Activated T-helper 1 cell treated with anti-CD3 and anti-CD28 coated beads, Interleukin-12 subunit alpha, Interleukin-12 subunit beta, Interleukin-2, Interleukin-4 antibody, amounts not matched to agents 30 ng/mL and 10 ng/mL and 1 ng/mL, durations not matched to agents 14 hours and 24 hours and 36 hours (primary cell): Measurements from ENCODE around the gene PIK3C2G. TPM values are rescaled to one million over a fixed set of nuclear protein-coding genes. Genes with fewer than 3 reads are reported as not detected.

ENCODE experiments used
- DNase-seq: peaks from one replicate; pipeline ENCODE4 v3.0.0; 2021; ENCODE audit warnings: low spot score
- H3K27ac Mint-ChIP-seq: one replicate; pipeline ENCODE4 v1.8.0; 2021; ENCODE audit warnings: mild to moderate bottlenecking, mixed read lengths
- H3K27me3 Mint-ChIP-seq: one replicate; pipeline ENCODE4 v1.8.0; 2022; ENCODE audit warnings: mild to moderate bottlenecking, moderate library complexity, mixed read lengths; ENCODE audit not compliant: insufficient read depth
- H3K36me3 Mint-ChIP-seq: one replicate; pipeline ENCODE4 v1.8.0; 2021; ENCODE audit warnings: low read depth, mixed read lengths
- H3K4me1 Mint-ChIP-seq: one replicate; pipeline ENCODE4 v1.8.0; 2021; ENCODE audit warnings: low read depth, mixed read lengths
- H3K4me3 Mint-ChIP-seq: one replicate; pipeline ENCODE4 v1.8.0; 2021; ENCODE audit warnings: mild to moderate bottlenecking, moderate library complexity, mixed read lengths
- H3K9me3 Mint-ChIP-seq: one replicate; pipeline ENCODE4 v1.8.0; 2021; ENCODE audit warnings: mixed read lengths
- intact Hi-C: fragments of 100-400 bp; cut with micrococcal nuclease; formaldehyde crosslinking; loops from one replicate; pipeline ENCODE4 v1.15.1; 2024
- total RNA-seq: library from RNA; stranded (reverse); gene quantifications from 2 replicates; pipeline ENCODE4 v1.2.3, GENCODE V29; 2022

PIK3C2G gene
- total RNA-seq, 1 donor from 2014 or later, result not detected

DNA sequence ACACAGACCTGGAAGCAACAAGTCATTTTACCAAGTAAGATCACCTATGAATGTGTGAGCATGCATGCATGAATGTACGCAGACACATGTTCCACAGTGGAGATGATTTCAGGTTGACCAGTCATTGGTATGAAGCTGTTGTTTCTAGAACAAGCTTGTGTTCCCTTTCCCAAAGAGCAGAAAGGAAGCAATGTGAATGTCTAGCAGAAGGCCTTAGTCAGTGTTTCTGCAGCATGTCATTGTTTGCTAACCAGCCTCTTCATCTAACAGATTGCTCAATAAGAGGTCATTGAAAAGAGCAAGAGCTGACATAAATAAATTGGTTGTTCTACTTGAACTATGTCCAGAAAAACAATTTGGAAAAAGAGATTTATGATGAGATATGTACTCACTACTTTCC is 285.1 kb downstream of the PIK3C2G start:
- Mint-ChIP-seq H3K27ac (no peak overlapping the region), H3K36me3 (no peaks in the 10 kb centered on the region)

DNA sequence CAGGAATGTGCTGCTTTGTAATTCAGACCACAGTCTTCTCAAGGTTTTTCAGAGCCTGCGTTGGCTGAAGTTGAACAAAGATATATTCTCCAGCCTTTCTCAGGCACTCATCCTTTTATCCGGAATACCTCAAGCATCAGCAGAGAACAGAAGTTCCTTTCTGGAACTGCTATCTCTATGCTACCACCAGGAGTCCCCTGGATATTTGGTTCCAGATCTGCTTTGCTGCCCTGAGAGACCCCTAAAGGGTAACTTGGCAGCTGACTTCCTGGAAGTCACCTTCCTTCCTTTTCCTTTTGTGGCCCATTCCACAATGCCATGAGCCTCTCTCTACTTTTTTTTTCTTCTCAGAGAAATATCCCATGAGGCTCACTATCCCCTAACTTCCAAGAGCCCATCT is 288.3 kb downstream of the PIK3C2G start:
- no peaks in the 10 kb centered on the region for H3K9me3 Mint-ChIP-seq
- H3K27me3 Mint-ChIP-seq, result no peaks in the 10 kb centered on the region
- DNase-seq, result no peak
- H3K27ac Mint-ChIP-seq, result no peak overlapping the region
- no peaks in the 10 kb centered on the region for H3K36me3 Mint-ChIP-seq
- intact Hi-C loops, result no loop called here
- H3K4me1 Mint-ChIP-seq, result no peaks in the 10 kb centered on the region
- H3K4me3 Mint-ChIP-seq, result no peak overlapping the region

More for the DNA sequence above, 285.1 kb downstream of the PIK3C2G start:
- Mint-ChIP-seq H3K4me1 (no peaks in the 10 kb centered on the region), H3K9me3 (no peaks in the 10 kb centered on the region), H3K27me3 (no peaks in the 10 kb centered on the region), H3K4me3 (no peak overlapping the region)
- no peak for DNase-seq
- intact Hi-C loops, result no loop called here

DNA sequence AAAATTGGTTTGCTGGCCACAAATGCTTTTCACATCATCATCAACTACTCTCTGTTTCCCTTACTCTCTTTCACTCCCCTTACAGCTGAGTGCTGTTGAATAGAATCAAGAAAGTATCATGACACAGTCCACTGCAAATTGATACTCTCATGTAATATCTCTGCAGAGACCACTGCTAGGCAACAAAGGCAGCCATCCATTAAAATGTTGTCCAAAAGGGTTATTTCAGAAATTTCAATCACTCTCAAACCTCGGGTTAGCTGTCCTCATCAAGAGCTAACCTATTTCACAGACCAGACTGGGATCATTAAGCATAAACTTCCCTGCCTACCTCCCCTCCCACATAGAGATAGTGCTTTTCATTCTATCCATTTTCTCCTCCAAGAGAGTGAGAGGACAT is 289.8 kb downstream of the PIK3C2G start:
- Mint-ChIP-seq H3K27me3 (no peaks in the 10 kb centered on the region), H3K36me3 (no peaks in the 10 kb centered on the region), H3K27ac (no peak overlapping the region), H3K4me3 (no peak overlapping the region), H3K4me1 (no peaks in the 10 kb centered on the region), H3K9me3 (no peaks in the 10 kb centered on the region)
- intact Hi-C loops, result no loop called here
- no peak for DNase-seq

DNA sequence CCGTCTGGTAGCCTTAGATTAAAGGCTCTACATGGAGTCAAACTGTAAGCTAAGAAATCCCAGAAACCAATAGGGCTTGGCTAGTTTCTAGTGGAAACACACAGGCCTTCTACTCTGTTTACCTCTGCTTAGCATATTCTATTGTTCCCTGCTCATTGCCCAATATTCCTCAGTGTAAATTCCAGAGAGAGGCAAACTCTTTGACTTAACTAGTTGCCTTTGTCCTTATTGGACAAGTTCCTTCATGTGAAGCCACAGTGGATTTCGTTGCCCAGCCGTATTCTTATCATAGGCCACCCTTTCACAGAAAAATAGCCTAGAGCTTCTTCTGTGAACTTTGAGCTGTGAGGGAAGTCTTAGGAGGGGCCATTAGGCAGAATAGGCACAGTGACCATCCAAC is 290.4 kb downstream of the PIK3C2G start:
- no peaks in the 10 kb centered on the region for H3K27me3 Mint-ChIP-seq
- no peak for DNase-seq
- no peaks in the 10 kb centered on the region for H3K9me3 Mint-ChIP-seq
- no peak overlapping the region for H3K4me3 Mint-ChIP-seq
- H3K36me3 Mint-ChIP-seq, result no peaks in the 10 kb centered on the region
- no peak overlapping the region for H3K27ac Mint-ChIP-seq
- intact Hi-C loops, result no loop called here
- no peaks in the 10 kb centered on the region for H3K4me1 Mint-ChIP-seq

DNA sequence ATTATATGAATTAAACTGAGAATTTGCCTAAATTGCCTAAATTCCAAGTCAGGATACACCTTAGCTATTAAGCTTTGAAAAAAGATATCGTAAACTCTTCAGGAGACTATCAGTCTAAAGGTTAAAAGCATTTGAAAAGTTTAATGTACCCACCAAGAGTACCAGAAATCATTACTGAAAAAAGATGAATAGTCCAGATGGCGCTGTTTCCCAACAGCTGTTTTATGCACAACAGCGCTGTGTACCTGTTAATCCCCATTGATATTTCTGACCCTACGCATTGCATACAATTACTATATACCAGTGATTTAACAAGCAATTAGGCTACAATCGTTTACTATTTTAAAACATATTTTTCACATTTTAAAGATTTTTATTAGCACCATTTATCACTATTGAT is 291.5 kb downstream of the PIK3C2G start:
- Mint-ChIP-seq H3K4me3 (no peak overlapping the region), H3K27ac (no peak overlapping the region), H3K4me1 (no peaks in the 10 kb centered on the region), H3K36me3 (no peaks in the 10 kb centered on the region), H3K27me3 (no peaks in the 10 kb centered on the region), H3K9me3 (no peaks in the 10 kb centered on the region)
- intact Hi-C loops, result no loop called here
- no peak for DNase-seq

DNA sequence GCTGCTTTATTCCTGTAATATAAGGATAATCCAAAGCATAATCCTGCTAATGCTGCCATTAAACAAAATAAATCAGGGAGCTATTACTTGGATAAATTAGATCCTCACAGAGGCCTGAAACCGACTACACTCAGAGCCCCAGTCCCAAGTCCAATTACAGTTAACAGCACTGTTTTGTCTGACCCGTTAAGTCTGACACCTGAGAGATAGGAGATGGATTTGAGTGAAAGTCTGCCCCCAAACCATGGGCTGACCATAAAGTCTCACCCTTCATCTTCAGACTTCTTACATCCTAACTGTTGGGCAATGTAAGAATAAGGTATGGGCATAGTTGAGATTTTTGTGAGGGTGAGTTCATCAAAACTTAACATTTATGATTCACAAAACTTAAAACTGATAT is 294.8 kb downstream of the PIK3C2G start:
- Mint-ChIP-seq H3K9me3 (no peaks in the 10 kb centered on the region), H3K27ac (no peak overlapping the region), H3K36me3 (no peaks in the 10 kb centered on the region), H3K4me3 (no peak overlapping the region), H3K4me1 (no peaks in the 10 kb centered on the region), H3K27me3 (no peaks in the 10 kb centered on the region)
- intact Hi-C loops, result no loop called here
- no peak for DNase-seq

DNA sequence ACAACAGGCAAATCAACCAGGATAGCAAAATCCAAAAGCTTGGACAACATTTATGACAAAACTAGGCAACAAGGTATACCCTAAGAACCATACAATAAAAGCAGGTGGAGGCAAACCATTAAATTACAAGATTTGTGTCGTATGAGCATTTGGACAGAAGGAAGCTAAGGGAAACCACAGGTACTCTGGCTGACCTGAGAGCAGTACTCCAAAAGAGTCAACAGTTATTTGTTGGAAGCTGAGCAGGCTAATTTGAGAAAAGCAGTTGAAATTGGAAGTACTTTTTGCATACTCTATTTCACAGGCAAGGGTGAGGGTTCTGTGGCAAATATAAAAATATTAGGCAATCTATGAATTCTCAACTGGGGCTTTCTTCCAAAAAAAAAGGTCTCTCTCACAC is 297.9 kb downstream of the PIK3C2G start:
- Mint-ChIP-seq H3K4me3 (no peak overlapping the region), H3K27ac (no peak overlapping the region), H3K27me3 (no peaks in the 10 kb centered on the region), H3K9me3 (no peaks in the 10 kb centered on the region), H3K36me3 (no peaks in the 10 kb centered on the region), H3K4me1 (no peaks in the 10 kb centered on the region)
- intact Hi-C loops, result no loop called here
- no peak for DNase-seq

DNA sequence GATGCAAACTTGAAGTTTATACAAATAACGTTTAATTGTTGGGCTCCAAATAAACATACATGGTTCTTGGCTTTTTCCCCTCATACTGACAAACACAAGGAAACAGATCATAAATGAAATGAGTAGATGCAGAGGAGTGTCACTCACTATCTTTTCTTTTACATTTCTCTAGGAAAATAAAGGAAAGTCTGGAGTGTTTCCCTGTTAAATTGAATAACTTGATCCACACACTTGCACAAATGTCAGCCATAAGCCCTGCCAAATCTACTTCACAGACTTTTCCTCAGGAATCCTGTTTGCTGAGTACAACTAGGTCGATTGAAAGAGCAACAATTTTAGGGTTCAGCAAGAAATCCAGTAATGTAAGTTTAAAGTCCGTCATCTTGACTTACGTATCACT is 301.2 kb downstream of the PIK3C2G start:
- no peak overlapping the region for H3K27ac Mint-ChIP-seq
- no peaks in the 10 kb centered on the region for H3K4me1 Mint-ChIP-seq
- no peaks in the 10 kb centered on the region for H3K9me3 Mint-ChIP-seq
- no peaks in the 10 kb centered on the region for H3K36me3 Mint-ChIP-seq
- intact Hi-C loops, result no loop called here
- no peak for DNase-seq
- no peaks in the 10 kb centered on the region for H3K27me3 Mint-ChIP-seq
- H3K4me3 Mint-ChIP-seq, result no peak overlapping the region

DNA sequence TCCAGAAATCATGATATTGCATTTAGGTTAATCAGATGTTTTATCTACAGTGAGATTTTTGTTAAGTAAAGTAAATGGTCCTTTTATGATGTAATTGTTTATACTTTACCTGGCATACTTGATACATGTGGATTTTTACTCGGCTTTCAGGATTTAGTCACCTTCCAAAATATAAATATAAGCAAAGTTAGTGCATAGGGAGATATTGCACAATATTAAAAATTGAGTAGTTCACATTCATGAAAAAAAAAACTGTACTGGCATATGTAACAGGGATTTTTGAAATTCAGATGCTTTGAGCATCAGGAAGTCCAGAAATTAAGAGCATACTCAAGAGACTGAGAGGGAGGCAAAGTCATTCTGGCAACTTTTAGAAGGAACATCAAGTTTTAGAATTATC is 303.0 kb downstream of the PIK3C2G start:
- H3K4me1 Mint-ChIP-seq, result no peaks in the 10 kb centered on the region
- no peak for DNase-seq
- no peaks in the 10 kb centered on the region for H3K9me3 Mint-ChIP-seq
- intact Hi-C loops, result no loop called here
- no peak overlapping the region for H3K4me3 Mint-ChIP-seq
- H3K27me3 Mint-ChIP-seq, result no peaks in the 10 kb centered on the region
- no peaks in the 10 kb centered on the region for H3K36me3 Mint-ChIP-seq
- H3K27ac Mint-ChIP-seq, result no peak overlapping the region

DNA sequence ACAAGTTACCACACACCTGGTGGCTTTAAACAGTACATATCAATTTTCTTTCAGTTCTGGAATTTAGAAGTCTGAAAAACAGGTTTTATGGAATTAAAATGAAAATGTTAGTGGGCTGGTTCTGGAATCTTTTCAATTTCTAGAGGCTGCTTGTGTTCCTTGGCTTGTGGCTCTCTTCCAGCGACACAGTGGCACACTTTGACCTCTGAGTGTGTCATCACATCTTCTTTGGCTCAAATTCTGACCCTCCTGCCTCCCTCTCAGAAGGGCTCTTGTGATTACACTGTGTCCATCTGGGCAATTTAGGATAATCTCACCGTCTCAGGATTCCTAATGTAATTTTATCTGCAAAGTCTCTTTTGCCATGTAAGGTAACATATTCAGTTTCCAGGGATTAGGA is 306.5 kb downstream of the PIK3C2G start:
- Mint-ChIP-seq H3K36me3 (no peaks in the 10 kb centered on the region), H3K4me3 (no peak overlapping the region), H3K4me1 (no peaks in the 10 kb centered on the region), H3K9me3 (no peaks in the 10 kb centered on the region), H3K27me3 (no peaks in the 10 kb centered on the region), H3K27ac (no peak overlapping the region)
- no peak for DNase-seq
- intact Hi-C loops, result no loop called here

DNA sequence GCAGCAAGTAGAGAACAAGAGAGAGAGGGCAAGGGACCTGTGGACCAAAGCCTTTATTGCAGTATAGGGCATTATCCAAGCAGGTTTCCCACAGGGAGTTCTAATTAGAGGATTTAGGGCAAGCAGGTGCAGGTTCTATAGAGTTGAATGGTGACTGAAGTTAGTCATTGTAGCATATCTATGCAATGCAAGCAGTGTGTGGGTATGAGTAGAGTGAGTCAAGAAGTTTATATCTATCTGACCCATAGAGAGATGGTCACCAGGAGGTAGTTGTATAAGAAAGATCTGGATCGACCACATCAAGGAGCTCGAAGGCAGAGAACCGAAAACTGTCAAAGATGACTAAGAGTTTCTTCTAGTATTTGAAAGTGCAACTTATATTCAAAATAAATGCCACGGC is 309.2 kb downstream of the PIK3C2G start:
- no peak overlapping the region for H3K4me3 Mint-ChIP-seq
- H3K36me3 Mint-ChIP-seq, result no peaks in the 10 kb centered on the region
- no peaks in the 10 kb centered on the region for H3K9me3 Mint-ChIP-seq
- H3K4me1 Mint-ChIP-seq, result no peaks in the 10 kb centered on the region
- no peak overlapping the region for H3K27ac Mint-ChIP-seq
- no peaks in the 10 kb centered on the region for H3K27me3 Mint-ChIP-seq
- intact Hi-C loops, result no loop called here
- no peak for DNase-seq

DNA sequence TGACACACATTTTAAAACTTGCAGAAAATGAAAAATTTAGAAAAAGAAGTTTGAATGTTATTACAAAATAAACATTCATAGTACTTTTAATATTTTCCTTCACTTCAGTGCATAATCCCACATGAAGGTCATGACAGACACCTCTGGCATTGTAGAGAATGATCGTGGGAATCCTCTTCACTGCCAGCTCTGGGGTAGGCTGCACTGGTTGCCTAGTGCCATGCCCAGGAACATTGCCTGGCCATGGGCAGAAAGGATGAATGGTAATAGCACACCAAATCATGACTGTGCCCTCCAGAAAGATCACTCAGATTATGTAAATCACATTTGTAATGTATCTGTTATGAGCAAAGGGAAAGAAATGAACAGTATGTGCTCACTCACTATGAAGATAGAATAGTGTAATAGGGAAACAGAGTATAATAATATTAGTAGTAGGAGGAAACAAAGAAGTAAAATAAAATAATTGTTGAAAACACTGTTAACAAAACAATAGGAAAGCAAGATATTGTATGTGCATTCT is 314.8 kb downstream of the PIK3C2G start:
- no peak overlapping the region for H3K4me3 Mint-ChIP-seq
- H3K36me3 Mint-ChIP-seq, result no peaks in the 10 kb centered on the region
- no peak overlapping the region for H3K27ac Mint-ChIP-seq
- no peaks in the 10 kb centered on the region for H3K4me1 Mint-ChIP-seq
- H3K27me3 Mint-ChIP-seq, result no peaks in the 10 kb centered on the region
- H3K9me3 Mint-ChIP-seq, result no peaks in the 10 kb centered on the region
- DNase-seq, result no peak
- intact Hi-C loops, result no loop called here

DNA sequence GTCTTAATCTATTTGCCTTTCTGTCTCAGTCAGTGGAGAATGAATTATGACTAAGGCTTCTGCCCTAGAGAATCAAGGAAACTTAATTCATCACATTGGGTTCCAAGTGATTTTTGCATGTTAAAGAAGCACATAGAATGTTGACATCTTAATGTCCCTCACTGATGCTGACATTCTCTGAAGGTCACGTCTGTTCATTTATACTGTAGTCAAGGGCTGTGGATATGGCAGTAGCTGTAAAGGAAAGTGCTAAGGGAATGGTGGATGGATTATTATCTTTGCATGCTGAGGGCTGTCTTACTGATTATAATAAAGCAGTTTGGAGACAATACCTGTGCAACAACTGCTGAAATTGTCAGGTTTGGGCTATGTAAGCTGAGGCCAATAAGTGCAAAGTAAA is 315.3 kb downstream of the PIK3C2G start:
- H3K9me3 Mint-ChIP-seq, result peaks cover 4% of the 10 kb centered on the region
- no peaks in the 10 kb centered on the region for H3K36me3 Mint-ChIP-seq
- no peak overlapping the region for H3K4me3 Mint-ChIP-seq
- H3K27ac Mint-ChIP-seq, result no peak overlapping the region
- DNase-seq, result no peak
- no peaks in the 10 kb centered on the region for H3K4me1 Mint-ChIP-seq
- H3K27me3 Mint-ChIP-seq, result no peaks in the 10 kb centered on the region
- intact Hi-C loops, result no loop called here

DNA sequence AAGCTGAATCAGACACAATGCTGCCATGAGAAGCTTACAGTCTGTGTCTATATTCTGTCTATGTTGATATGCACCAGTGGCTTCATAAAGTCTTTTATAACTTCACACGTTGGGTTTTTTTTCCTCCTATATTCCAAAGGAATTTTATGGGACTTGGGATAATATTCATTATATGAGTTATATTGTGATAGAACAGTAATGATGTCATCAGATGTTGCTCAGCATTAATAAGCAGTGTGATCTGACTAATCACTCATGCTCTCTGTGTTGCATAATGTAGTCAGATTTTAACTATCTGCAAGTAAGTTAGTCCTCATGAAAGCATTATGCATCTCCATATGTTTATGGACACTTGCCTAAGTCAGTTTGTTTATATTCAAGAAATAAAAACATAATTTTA is 316.9 kb downstream of the PIK3C2G start:
- H3K36me3 Mint-ChIP-seq, result no peaks in the 10 kb centered on the region
- no peaks in the 10 kb centered on the region for H3K27me3 Mint-ChIP-seq
- no peak overlapping the region for H3K4me3 Mint-ChIP-seq
- H3K27ac Mint-ChIP-seq, result no peak overlapping the region
- no peak for DNase-seq
- H3K4me1 Mint-ChIP-seq, result no peaks in the 10 kb centered on the region
- peaks cover 6% of the 10 kb centered on the region for H3K9me3 Mint-ChIP-seq
- intact Hi-C loops, result no loop called here
